Activated CD8-positive, alpha-beta memory T cell treated with anti-CD3 and anti-CD28 coated beads, Interleukin-2, amount 50 U/mL, for 24 hours (primary cell): ENCODE results near the gene ANGEL2.
"Not testable (repeated sequence)": the region's sequence is repeated elsewhere in the genome, so short reads cannot be mapped to it uniquely, and the experiment has no call there.

Experiments used
- DNase-seq: peaks from one replicate; pipeline ENCODE4 v3.0.0-alpha.2; 2020; ENCODE audit errors: extremely low read depth

Gene ANGEL2, protein sequence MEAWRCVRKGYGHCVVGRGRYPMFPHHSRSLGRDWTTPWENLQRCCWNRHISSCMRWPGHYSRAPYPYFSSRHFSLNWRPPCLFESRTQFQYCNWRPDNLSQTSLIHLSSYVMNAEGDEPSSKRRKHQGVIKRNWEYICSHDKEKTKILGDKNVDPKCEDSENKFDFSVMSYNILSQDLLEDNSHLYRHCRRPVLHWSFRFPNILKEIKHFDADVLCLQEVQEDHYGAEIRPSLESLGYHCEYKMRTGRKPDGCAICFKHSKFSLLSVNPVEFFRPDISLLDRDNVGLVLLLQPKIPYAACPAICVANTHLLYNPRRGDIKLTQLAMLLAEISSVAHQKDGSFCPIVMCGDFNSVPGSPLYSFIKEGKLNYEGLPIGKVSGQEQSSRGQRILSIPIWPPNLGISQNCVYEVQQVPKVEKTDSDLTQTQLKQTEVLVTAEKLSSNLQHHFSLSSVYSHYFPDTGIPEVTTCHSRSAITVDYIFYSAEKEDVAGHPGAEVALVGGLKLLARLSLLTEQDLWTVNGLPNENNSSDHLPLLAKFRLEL

DNA sequence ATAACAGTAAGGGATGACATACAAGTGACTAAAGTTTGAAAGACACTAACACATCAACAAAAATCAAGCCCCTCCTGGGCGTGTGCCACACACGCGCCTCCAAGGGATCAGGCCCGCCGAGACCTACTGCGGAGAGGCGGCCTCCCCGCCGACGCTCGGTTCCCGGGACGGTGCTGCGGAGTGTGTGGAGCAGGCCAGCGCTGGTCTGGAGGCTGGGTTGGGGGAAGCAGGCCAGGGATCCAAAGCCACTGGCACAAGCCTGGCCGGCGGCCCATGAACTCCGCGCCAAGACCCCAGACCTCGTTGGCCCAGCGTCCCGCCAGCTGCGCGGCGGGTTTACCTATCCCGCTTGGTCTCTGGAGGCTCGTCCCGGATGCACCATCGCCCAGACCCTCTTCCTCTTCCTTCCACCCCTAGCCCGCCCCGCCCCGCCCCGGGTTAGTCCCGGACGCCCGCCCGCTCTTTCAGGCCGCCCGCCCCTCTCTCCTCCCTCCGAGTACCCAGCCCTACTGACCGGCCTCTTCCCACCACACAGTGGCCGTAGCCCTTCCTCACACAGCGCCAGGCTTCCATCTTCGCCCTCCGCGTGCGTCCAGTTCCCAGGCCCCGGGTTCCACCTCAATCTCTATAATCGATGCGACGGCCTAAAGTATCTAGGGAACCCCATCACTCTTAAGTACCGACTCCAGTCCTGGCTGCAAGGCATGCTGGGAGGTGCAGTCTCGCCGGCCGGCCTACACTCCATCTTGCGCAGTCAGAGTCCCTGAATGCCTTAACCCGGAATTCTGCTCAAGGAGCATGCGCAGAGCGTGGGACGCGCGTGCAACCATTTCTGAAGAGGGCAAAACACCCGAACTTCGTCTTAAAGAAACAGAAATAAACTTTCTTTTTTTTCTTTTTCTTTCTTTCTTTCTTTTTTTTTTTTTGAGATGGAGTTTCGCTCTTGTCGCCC lies at the start of gene ANGEL2:
TSS of gene ANGEL2 (minus strand) at position 769 of the 952 bp plus-strand sequence. CDS start at position 573, 196 bp downstream.
- peak; percentile 89 for DNase-seq

DNA sequence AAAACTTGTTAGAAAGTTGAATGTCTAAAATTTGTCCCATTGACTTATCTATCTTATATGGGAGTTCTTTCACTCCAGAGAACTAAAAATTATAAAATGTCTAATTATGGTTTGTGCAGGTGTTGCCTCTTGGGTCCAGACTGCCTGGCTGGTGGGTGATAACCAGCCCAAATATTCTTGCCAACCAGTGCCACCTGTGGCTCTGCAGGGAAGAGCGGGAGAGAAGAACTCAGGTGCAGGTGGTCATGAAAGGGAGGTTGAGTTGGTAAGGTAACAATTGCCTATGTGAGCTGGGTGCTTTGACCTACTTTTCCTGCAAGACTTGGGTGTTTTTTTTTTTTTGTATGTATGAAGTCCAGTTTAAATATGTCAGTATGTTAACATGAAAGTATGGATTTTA lies 45.6 kb upstream of the ANGEL2 start:
- DNase-seq = no peak

DNA sequence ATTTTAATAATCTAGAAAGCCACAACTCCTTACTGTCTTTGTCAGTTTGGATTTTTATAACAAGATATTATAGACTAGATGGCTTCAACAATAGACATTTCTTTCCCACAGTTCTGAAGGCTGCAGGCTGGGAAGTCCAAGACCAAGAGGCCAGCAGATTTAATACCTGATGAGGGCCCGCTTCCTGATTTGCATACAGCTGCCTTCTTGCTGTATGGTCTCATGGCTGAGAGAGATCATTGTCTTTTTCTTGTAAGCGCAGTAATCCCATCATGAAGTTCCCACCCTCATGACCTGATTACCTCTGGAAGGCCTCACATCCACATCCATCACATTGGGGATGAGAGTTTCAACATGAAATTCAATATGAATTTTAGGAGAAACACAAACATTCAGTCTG lies 45.2 kb upstream of the ANGEL2 start:
- no peak for DNase-seq

DNA sequence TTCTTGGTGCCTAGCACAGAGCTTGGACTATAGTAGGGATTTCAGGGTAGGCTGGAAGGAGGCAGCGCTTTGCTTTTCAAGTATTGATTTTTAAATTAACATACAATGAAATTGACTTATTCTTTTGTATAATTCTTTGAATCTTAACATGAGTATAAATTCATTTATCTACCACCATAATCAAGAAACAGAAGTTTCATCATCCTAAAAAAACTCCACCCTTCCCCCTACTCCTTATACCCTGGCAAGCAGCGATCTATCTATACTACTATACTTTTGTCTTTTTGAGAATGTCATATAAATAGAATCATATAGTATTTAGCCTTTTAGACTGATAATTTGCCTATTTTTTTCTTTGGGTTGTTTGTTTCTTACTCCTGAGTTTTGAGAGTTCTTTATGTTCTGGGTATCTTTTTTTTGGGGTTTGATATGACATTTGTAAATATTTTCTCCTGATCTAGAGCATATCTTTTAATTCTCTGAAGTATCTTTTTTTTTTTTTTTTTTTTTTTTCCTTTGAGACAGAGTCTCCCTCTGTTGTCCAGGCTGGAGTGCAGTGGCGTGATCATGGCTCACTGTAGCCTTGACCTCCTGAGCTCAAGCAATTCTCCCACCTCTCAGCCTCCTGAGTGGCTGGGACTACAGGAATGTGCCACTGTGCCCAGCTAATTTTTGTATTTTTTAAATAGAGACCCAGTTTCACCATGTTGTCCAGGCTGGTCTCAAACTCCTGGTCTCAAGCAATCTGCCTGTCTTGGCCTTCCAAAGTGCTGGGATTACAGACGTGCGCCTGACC lies 41.8 kb upstream of the ANGEL2 start:
- DNase-seq = no peak

DNA sequence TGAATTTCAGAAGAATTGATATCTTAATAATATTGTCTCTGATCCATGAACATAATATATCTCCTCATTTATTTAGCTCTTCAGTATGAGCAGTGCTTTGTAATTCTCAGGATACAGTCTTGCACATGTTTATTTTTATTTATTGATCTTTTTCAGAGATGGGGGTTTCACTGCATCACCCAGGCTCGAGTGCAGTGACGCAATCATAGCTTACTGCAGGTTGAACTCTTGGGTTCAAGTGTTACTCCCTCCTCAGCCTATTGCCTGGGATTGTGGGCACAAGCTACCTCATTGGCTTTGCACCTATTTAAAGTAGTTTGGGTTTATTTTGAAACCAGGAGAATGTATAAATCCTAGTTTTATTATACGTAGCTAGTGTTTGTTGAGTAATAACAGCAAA lies 40.1 kb upstream of the ANGEL2 start:
- no peak for DNase-seq

DNA sequence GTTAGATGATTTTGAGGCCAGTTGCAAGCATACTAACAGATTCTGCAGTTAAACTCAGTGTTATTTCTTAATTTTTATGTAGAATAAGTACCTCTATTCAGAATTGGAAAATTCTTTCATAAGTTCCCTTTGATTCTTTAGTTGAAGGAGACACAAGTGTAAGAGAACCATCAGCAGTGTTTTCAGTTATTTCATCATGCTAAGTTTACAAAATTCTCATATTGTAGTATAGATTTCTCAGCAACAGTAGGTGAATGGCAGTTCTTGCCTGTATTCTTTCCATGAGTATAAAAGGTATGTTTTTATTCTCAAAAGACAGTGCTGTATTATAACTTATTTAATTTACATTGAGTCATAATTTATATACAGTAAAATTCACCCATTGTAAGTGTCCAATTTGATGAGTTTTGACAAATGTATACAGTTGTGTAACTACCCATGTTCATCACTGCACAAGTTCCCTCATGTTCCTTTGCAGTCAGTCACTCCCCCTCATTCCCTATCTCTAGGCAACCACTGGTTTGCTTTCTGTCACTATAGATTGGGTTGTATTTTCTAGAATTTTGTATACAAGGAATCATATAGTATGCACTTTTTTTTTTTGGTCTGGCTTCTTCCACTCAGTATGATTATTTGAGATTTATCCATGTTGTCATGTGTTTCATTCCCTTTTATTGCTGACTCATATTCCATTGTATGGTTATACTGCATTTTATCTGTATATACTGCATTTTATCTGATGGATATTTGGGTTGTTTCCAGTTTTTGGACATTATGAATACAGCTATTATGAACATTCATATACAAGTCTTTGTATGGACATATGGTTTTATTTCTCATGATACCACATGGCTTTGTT lies 39.3 kb upstream of the ANGEL2 start:
- DNase-seq = no peak

DNA sequence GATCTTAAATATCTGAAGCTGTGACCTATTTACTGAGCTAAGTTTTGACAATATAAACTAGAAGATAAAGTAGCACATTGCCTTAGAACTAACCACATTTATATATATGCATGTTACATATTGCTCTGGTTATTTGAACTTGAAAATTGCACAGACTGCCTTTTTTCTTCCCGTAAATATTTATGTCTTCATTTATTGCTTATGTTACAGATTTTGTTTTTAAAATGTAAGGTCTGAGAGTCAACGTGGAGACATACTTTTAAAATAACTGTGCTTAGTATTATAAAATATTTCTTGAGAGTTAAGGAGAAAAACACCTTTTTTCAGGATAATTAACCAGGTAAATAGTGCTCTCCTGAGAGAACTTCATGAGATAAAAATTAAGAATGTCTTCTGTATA lies 38.5 kb upstream of the ANGEL2 start:
- DNase-seq = no peak

DNA sequence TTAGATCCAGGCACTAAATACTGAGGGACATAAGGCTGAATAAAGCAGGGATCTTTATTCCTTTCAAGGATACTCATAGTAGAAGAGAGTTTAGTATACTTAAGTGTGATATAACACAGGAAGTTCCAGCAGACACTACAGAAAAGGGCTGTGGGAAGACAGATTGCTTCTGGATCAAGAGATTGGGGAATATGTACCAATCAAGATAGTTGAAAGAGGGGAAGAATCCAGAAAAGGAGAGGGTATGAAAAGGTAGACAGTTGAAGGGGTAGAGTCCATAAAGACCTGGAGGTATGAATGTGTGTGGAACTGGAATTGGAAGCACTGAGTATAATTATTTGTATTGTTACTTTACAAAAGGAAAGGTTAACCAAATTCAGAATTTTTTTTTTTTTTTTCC lies 37.8 kb upstream of the ANGEL2 start:
- DNase-seq = no peak

DNA sequence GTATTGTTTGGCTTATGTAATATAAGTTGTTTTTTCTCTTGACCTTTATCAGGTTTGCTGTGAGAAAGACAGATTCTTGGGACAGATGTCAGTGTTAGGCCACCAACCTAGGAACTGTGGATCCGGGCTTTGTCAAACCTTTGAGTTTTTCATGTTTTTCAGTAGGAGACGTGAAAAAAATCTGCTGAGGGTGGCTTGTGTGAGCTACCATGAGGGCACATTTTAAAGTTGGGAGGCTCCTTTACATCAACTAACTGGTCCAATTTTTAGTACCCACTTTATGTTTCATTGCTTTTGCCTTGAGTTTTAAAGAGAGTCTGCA lies 36.2 kb upstream of the ANGEL2 start:
- DNase-seq = no peak

DNA sequence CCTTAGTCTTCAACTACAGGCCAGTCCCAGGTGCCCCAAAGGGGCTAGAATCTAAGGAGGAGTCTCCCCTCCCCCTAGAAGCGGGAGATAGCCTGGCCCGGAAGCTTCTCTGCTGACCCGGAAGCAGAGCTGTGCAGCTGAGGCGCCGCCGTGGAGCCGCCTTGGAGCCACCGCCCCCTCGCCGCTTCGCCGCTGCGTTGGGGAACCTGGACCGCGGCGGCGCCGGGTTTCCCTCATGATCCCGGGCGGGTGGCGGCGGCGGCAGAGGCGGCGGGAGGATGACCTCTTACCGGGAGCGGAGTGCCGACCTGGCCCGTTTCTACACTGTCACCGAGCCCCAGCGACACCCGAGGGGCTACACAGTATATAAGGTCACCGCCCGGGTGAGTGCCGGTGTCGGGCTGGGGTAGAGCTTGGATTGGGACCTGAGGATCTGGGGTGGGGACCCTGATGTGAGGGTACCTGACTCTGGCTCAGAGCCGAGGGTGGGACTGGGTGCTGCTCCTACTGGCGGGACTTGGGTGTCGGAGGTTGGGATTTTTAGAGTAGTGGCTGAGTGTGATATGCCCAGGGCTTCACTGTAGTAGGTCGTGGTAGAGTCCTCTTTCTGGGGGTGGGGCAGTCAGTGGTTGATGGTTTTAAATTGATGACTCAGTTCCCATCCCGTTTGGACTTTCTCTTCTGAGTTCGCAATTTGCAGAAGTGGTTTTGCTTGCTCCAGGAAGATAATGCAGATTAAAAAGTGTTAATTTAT lies 35.6 kb upstream of the ANGEL2 start, which contains the start of gene RPS6KC1:
TSS of gene RPS6KC1 (plus strand) at position 115 of the 754 bp plus-strand sequence. CDS start at position 279, 164 bp downstream.
- peak; percentile 69 for DNase-seq

DNA sequence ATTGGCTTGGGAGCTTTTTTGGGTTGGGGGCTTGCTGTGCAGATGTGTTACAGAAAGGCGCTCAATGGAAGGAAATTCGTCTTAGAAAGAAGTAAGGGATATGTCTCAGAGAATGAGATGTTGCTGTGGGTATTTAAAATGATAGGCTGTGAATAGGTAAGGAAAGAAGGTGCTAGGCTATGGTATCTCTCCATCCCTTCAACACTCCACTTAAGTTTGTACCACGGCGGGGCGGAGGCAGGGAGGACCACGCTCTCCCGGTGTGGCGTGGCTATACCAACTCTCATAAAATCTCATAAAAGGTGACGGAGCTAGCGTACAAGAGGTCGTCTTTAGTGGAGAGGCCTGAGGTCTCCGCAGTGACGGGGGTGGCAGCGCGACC lies 35.1 kb upstream of the ANGEL2 start:
- DNase-seq = no peak

DNA sequence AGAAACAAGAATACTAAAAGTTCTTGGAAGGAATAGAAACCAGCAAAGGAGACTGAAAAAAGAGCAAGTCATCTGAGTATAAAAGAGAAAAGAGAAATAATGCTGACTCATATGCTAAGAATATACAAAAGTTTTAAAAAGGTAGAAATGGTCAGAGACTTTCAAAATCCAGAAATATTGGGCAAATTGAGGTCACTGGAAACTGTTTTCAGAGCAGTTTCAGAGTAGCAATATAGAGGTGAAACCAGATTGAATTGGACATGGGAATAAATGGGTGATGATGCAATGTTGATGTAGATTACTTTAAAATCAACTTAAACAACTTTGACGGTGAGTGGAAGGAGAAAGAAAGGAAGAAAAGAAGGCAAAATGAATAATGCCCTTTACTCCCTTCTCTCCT lies 33.6 kb upstream of the ANGEL2 start:
- DNase-seq = no peak

DNA sequence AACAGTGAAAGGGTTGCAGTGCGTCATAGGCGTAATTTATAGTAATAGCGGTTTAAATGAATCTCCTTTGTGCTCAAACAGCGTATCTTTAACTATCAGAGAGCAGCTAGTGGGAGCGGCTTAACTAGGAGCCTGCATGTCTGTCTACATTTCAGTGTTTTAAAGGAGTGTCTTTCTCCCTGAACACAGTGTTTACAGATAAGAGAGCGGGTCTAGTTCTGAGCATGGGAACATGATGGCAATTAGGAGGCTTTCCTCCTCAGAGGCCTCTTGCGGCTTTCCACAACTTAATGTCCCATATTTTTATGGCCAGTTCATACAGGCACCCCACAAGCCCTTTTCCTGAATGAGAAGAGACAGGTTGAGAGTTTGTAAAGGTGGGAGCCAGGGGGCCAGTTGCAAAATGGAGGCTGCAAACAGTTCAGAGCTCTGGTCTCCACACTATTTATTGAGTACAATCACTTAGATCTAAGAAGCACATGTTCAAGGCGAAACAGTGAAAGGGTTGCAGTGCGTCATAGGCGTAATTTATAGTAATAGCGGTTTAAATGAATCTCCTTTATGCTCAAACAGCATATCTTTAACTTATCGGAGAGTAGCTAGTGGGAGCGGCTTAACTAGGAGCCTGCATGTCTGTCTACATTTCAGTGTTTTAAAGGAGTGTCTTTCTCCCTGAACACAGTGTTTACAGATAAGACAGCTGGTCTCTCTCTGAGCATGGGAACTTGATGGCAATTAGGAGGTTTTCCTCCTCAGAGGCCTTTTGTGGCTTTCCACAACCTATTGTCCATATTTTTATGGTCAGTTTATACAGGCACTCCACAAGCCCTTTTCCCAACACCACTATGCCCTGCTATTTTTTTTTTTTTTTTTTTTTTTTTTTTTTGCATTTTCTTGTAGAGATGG lies 29.9 kb upstream of the ANGEL2 start:
- not testable (repeated sequence) for DNase-seq

DNA sequence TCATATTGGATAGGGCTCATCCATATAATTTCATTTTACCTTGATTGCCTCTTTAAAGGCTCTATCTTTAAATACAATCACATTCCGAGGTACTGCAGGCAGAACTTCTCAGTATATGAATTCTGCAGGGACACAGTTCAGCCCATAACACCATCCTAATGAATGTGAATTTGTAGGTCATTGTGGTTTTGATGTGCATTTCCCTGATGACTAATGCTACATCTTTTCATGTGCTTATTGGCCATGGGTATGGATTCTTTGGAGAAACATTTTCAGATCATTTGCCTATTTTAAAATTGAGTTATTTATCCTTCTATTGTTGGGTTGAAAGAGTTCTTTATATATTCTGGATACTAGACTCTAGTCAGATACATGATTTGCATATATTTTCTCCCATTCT lies 25.8 kb upstream of the ANGEL2 start:
- DNase-seq = no peak

DNA sequence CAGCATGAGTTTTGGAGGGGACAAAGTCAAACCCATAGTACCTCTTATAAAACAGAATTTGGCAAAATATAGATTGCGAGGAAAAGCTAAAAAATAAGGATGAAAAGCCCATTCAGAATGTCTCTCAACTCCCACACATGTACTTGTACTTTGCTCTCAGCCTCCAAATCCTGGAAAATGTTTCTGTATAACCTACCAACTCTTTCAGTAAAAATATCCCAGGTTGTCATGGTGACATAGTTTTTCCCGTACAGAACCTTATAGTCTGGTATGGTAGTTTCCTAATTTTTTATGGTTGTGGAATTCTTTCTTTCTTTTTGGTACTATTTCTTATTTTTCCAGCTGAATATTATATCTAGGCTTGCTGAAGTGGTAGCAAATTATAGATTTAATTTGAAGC lies 19.9 kb upstream of the ANGEL2 start:
- no peak for DNase-seq

DNA sequence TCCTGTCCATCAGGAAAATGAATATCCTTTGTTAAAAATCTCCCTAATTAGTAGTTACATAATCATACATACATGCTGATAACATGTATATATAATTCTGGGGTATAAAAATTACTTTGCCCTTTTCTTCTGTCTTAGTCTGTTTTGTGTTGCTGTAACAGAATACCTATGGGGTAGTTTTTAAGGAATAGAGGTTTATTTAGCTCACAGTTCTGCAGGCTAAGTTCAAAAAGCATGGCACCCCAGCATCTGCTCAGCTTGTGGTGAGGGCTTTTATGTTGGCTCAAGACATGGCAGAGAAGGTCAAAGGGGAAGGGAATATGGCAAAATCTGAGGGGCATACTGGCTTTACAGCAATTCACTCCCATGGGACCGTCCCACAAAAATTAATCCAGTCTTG lies 19.0 kb upstream of the ANGEL2 start:
- DNase-seq = no peak

DNA sequence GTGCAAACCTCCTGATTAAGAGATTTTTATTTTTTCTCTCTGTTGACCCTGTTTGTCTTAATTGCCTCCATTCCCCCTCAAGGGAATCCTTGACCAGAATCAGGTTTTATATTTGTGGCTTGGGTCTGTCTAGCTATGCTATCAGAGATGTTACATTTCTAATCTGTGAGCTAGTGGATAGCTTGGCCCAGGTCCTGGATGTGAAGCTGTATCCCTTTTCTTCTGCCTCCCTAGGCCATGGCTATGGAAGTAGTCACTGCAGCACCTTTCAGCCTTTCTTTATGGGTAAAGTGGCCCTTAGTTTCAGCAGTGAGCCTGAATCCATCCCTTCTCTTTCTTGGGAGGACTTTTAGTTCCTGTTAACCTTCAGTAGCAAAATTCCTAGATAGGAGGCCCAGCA lies 17.0 kb upstream of the ANGEL2 start:
- DNase-seq = no peak

DNA sequence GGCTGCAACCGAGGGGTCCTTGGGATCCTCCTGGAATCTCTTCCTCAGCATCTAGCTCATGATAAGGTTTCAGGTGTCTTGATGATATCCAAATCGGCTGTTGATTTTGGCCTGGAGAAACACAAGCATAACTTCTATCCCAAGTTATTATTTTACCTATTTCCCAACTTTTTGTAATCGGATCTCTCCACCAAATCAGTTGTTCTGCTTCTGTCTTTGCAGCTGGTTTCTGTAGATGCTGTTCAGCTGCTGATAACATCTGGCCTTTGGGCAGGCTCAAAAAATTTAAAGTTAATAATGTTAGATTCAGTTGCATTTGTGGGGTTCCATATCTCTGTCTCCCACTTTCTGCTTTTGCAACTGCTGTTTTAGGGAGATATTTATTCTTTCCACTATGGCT lies 11.4 kb upstream of the ANGEL2 start:
- DNase-seq = not testable (repeated sequence)

DNA sequence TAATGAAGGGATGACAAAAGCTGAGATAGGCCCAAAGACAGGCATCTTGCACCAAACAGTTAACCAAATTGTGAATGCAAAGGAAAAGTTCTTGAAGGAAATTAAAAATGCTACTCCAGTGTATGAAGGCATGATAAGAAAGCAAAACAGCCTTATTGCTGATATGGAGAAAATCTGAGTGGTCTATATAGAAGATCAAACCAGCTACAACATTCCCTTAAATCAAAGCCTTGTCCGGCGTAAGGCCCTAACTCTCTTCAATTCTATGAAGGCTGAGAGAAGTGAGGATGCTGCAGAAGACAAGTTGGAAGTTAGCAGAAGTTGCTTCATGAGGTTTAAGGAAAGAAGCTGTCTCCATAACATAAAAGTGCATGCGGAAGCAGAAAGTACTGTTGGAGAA lies 4.3 kb upstream of the ANGEL2 start:
- no peak for DNase-seq
